A549 (cell line): ENCODE data around the gene BEND5. TPM values are rescaled to one million over a fixed set of nuclear protein-coding genes. Genes with fewer than 3 reads are reported as not detected.

Experiments
- ATAC-seq, 2 experiments: fragments of 200-7000 bp in 1 of 2; fragments of >200 bp in 1 of 2; cut with Nextera tagmentation in 1 of 2; cut with Tn5 transposase in 1 of 2; 3 replicates each; pipeline versions ENCODE4 v1.8.0 to v1.9.1; 2018 to 2020; ENCODE audit warnings: mild to moderate bottlenecking in 1 of 2, moderate library complexity in 1 of 2
- CTCF ChIA-PET: fragments of 300-600 bp; sonication (Branson Sonifier 250); formaldehyde crosslinking; extraction: SDS; loops from one replicate; lab custom pipeline; 2021; ENCODE audit warnings: antibody characterized with exemption, inconsistent platforms; lab: Yijun Ruan, JAX
- POLR2A ChIA-PET: fragments of 350-600 bp; formaldehyde crosslinking; extraction: SDS; loops from one replicate; lab custom pipeline; 2021; ENCODE audit warnings: antibody characterized with exemption, inconsistent platforms; lab: Yijun Ruan, JAX
- DNase-seq, 2 experiments: peaks; one replicate each; pipeline versions ENCODE4 v3.0.0 to v3.0.0-alpha.2; 2011 to 2016; ENCODE audit warnings: low read depth in 1 of 2, low spot score in 1 of 2
- FAIRE-seq: peaks from 2 replicates; lab custom pipeline; 2011; peaks lifted over from hg19 to GRCh38; lab: Jason Lieb, UNC
- H3K27ac ChIP-seq, 2 experiments: fragments of >200 bp; sonication (Bioruptor Twin); formaldehyde crosslinking; 3 replicates each; pipeline ENCODE4 v1.5.1; 2016 to 2017
- H3K4me1 ChIP-seq: fragments of >200 bp; sonication (Bioruptor Twin); formaldehyde crosslinking; 3 replicates; pipeline ENCODE4 v1.6.1; 2016
- H3K4me2 ChIP-seq: fragments of >200 bp; sonication (Bioruptor Twin); formaldehyde crosslinking; 3 replicates; pipeline ENCODE4 v1.6.1; 2016
- H3K4me3 ChIP-seq: fragments of >200 bp; sonication (Bioruptor Twin); formaldehyde crosslinking; 3 replicates; pipeline ENCODE4 v1.5.1; 2016
- H3K9me3 ChIP-seq: fragments of >200 bp; sonication (Bioruptor Twin); formaldehyde crosslinking; 3 replicates; pipeline ENCODE4 v1.6.1; 2016
- BCL3 ChIP-seq: fragments of >200 bp; sonication (Bioruptor Twin); formaldehyde crosslinking; IDR thresholded peaks from 3 replicates; pipeline ENCODE4 v1.6.1; 2016
- CBX2 ChIP-seq: fragments of 200-600 bp; sonication (generic); IDR thresholded peaks from 2 replicates; pipeline ENCODE4 v1.6.1; 2016; ENCODE audit warnings: low read depth, mild to moderate bottlenecking, borderline replicate concordance
- FOSB ChIP-seq: fragments of 250-450 bp; sonication (Bioruptor Pico); IDR thresholded peaks from 2 replicates; pipeline ENCODE4 v1.5.0; 2020; ENCODE audit warnings: mild to moderate bottlenecking, moderate library complexity
- FOSL2 ChIP-seq, 2 experiments: fragments of 450-650 bp in 1 of 2; fragments of >200 bp in 1 of 2; sonication (Bioruptor Twin) in 1 of 2; formaldehyde crosslinking; IDR thresholded peaks; 2 replicates each; pipeline versions ENCODE4 v1.5.0 to v1.6.1; 2016 to 2020; ENCODE audit warnings: mild to moderate bottlenecking in 1 of 2, moderate library complexity in 1 of 2
- FOXS1 ChIP-seq: fragments of 250-450 bp; sonication (Bioruptor Pico); IDR thresholded peaks from 2 replicates; pipeline ENCODE4 v1.5.0; 2020; ENCODE audit warnings: mild to moderate bottlenecking, moderate library complexity
- HDAC2 ChIP-seq: fragments of 200-600 bp; sonication (generic); IDR thresholded peaks from 2 replicates; pipeline ENCODE4 v1.6.1; 2016
- HOXA7 ChIP-seq: fragments of 250-450 bp; sonication (Bioruptor Pico); IDR thresholded peaks from 2 replicates; pipeline ENCODE4 v1.5.0; 2020; ENCODE audit warnings: mild to moderate bottlenecking, moderate library complexity
- HOXB5 ChIP-seq: fragments of 250-450 bp; sonication (Bioruptor Pico); IDR thresholded peaks from 2 replicates; pipeline ENCODE4 v1.5.0; 2020; ENCODE audit warnings: mild to moderate bottlenecking, moderate library complexity
- KDM5A ChIP-seq: fragments of 200-600 bp; sonication (generic); IDR thresholded peaks from 2 replicates; pipeline ENCODE4 v1.6.1; 2016; ENCODE audit warnings: antibody characterized with exemption, mild to moderate bottlenecking
- MAX ChIP-seq: IDR thresholded peaks from 2 replicates; pipeline ENCODE4 v1.6.1; 2012
- MAZ ChIP-seq: fragments of 150-350 bp; IDR thresholded peaks from 2 replicates; pipeline ENCODE4 v1.6.1; 2014; ENCODE audit warnings: antibody characterized with exemption, low read depth, low read length, borderline replicate concordance
- PHF8 ChIP-seq: fragments of 200-600 bp; sonication (generic); IDR thresholded peaks from 2 replicates; pipeline ENCODE4 v1.6.1; 2016; ENCODE audit warnings: low read depth, mild to moderate bottlenecking, antibody characterized with exemption, moderate library complexity, borderline replicate concordance
- POLR2A ChIP-seq: IDR thresholded peaks from 2 replicates; pipeline ENCODE4 v1.6.1; 2012; ENCODE audit warnings: mild to moderate bottlenecking, low read length
- RAD21 ChIP-seq, 2 experiments: fragments of >200 bp in 1 of 2; sonication (Bioruptor Twin) in 1 of 2; formaldehyde crosslinking in 1 of 2; IDR thresholded peaks in 1 of 2; conservative IDR thresholded peaks in 1 of 2; 2 replicates in 1 of 2; 3 replicates in 1 of 2; pipeline ENCODE4 v1.6.1; 2012 to 2018; ENCODE audit warnings: inconsistent platforms in 1 of 2
- RCOR1 ChIP-seq: fragments of 150-350 bp; IDR thresholded peaks from 2 replicates; pipeline ENCODE4 v1.6.1; 2014; ENCODE audit warnings: antibody characterized with exemption, low read length, low read depth
- REST ChIP-seq: fragments of 200-600 bp; sonication (generic); IDR thresholded peaks from 2 replicates; pipeline ENCODE4 v1.6.1; 2016; ENCODE audit warnings: antibody characterized with exemption, mild to moderate bottlenecking, moderate library complexity
- RNF2 ChIP-seq: fragments of 200-600 bp; sonication (generic); IDR thresholded peaks from 2 replicates; pipeline ENCODE4 v1.6.1; 2016; ENCODE audit warnings: low read depth, mild to moderate bottlenecking, antibody characterized with exemption, moderate library complexity, borderline replicate concordance
- SREBF2 ChIP-seq: fragments of 450-650 bp; IDR thresholded peaks from 2 replicates; pipeline ENCODE4 v1.6.1; 2014; ENCODE audit warnings: mild to moderate bottlenecking, moderate library complexity
- TFCP2L1 ChIP-seq: fragments of 250-450 bp; sonication (Bioruptor Pico); IDR thresholded peaks from 2 replicates; pipeline ENCODE4 v1.5.0; 2021; ENCODE audit warnings: mild to moderate bottlenecking
- WGBS: methylation state at CpG from one replicate; pipeline ENCODE4 v1.1.6; 2017; ENCODE audit errors: missing lambda C conversion rate; 5-methylcytosine and 5-hydroxymethylcytosine counted together
- polyA plus RNA-seq, 4 experiments: library from polyadenylated mRNA; depleted of rRNA in 3 of 4; stranded (reverse); fragments of >200 nt; fragmentation: RNase III in 1 of 4; extraction: RNeasy Plus Mini Kit Qiagen cat#74134 plus additional on column Dnase treatment in 1 of 4; gene quantifications; 2 replicates in 3 of 4; 3 replicates in 1 of 4; pipeline ENCODE4 v1.2.3, GENCODE V29; 2011 to 2017
- TF ChIP-seq, protein P1 (sequence below): fragments of >200 bp; sonication (Bioruptor Twin); formaldehyde crosslinking; IDR thresholded peaks from 2 replicates; pipeline ENCODE4 v1.6.1; 2016
- TF ChIP-seq, protein P2 (sequence below): IDR thresholded peaks from 2 replicates; pipeline ENCODE4 v1.6.1; 2012; ENCODE audit warnings: low read depth, borderline replicate concordance
- TF ChIP-seq, protein P3 (sequence below): fragments of 150-350 bp; IDR thresholded peaks from 2 replicates; pipeline ENCODE4 v1.6.1; 2014; ENCODE audit warnings: low read depth, mild to moderate bottlenecking, low read length
- TF ChIP-seq, protein P4 (sequence below): fragments of 250-450 bp; sonication (Bioruptor Pico); IDR thresholded peaks from 2 replicates; pipeline ENCODE4 v1.5.0; 2021; ENCODE audit warnings: mild to moderate bottlenecking, moderate library complexity, borderline replicate concordance

BEND5 gene
- polyA plus RNA-seq, 2 of the 4 experiments (the other 2 are of a cell fraction) = not detected

GRCh38 chr1:48794816-48795215, 18.1 kb upstream of the BEND5 start:
- WGBS = 0% methylated on average over 1 of the region's 1 CpG
- Histone ChIP-seq H3K4me3 (no peak overlapping the region), H3K9me3 (no peaks in the 10 kb centered on the region), H3K4me1 (no peaks in the 10 kb centered on the region), H3K27ac (no peak overlapping the region), H3K4me2 (no peak overlapping the region)
- TF ChIP-seq KDM5A = no peak
- TF ChIP-seq FOSB (CRISPR knock-in tag) = no peak
- TF ChIP-seq CBX2 = no peak
- no peak for TF ChIP-seq RCOR1
- TF ChIP-seq BCL3 = no peak
- TF ChIP-seq HDAC2 = no peak
- TF ChIP-seq, protein P1, sequence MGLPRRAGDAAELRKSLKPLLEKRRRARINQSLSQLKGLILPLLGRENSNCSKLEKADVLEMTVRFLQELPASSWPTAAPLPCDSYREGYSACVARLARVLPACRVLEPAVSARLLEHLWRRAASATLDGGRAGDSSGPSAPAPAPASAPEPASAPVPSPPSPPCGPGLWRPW = no peak
- TF ChIP-seq, protein P2, sequence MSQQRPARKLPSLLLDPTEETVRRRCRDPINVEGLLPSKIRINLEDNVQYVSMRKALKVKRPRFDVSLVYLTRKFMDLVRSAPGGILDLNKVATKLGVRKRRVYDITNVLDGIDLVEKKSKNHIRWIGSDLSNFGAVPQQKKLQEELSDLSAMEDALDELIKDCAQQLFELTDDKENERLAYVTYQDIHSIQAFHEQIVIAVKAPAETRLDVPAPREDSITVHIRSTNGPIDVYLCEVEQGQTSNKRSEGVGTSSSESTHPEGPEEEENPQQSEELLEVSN = no peak
- no peak for DNase-seq
- CTCF ChIA-PET = no interaction called here
- FAIRE-seq = no peak
- POLR2A ChIA-PET = no interaction called here
- no peak for ATAC-seq

GRCh38 chr1:48793863-48794262, 17.2 kb upstream of the BEND5 start:
- no peak for FAIRE-seq
- ChIA-PET CTCF (no interaction called here), POLR2A (no interaction called here)
- Histone ChIP-seq H3K4me1 (no peaks in the 10 kb centered on the region), H3K4me2 (no peak overlapping the region), H3K4me3 (no peak overlapping the region), H3K27ac (no peak overlapping the region), H3K9me3 (no peaks in the 10 kb centered on the region)
- no peak for ATAC-seq
- 0% methylated on average over 1 of the region's 1 CpG for WGBS
- TF ChIP-seq REST = no peak
- no peak for TF ChIP-seq MAX
- no peak for TF ChIP-seq FOSL2 (IDR thresholded peaks at IDR 0.05)
- no peak for TF ChIP-seq FOSL2 (CRISPR knock-in tag; IDR thresholded peaks at IDR 0.05)
- TF ChIP-seq FOXS1 = no peak
- TF ChIP-seq POLR2A = no peak
- no peak for TF ChIP-seq RAD21 (conservative IDR thresholded peaks at IDR 0.05 in 1 of 2, IDR thresholded peaks at IDR 0.05 in 1 of 2)
- TF ChIP-seq TFCP2L1 (CRISPR knock-in tag) = no peak
- TF ChIP-seq HOXA7 = no peak
- TF ChIP-seq, protein P3, sequence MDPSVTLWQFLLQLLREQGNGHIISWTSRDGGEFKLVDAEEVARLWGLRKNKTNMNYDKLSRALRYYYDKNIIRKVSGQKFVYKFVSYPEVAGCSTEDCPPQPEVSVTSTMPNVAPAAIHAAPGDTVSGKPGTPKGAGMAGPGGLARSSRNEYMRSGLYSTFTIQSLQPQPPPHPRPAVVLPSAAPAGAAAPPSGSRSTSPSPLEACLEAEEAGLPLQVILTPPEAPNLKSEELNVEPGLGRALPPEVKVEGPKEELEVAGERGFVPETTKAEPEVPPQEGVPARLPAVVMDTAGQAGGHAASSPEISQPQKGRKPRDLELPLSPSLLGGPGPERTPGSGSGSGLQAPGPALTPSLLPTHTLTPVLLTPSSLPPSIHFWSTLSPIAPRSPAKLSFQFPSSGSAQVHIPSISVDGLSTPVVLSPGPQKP = no peak
- no peak for TF ChIP-seq SREBF2
- no peak for TF ChIP-seq HOXB5
- TF ChIP-seq PHF8 = no peak
- no peak for TF ChIP-seq MAZ
- TF ChIP-seq RNF2 = no peak
- TF ChIP-seq, protein P4, sequence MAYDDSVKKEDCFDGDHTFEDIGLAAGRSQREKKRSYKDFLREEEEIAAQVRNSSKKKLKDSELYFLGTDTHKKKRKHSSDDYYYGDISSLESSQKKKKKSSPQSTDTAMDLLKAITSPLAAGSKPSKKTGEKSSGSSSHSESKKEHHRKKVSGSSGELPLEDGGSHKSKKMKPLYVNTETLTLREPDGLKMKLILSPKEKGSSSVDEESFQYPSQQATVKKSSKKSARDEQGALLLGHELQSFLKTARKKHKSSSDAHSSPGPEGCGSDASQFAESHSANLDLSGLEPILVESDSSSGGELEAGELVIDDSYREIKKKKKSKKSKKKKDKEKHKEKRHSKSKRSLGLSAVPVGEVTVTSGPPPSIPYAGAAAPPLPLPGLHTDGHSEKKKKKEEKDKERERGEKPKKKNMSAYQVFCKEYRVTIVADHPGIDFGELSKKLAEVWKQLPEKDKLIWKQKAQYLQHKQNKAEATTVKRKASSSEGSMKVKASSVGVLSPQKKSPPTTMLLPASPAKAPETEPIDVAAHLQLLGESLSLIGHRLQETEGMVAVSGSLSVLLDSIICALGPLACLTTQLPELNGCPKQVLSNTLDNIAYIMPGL (CRISPR knock-in tag) = no peak
- no peak for DNase-seq
